Head of caudate nucleus (tissue), 42 donors: ENCODE results near the gene YWHAG.
A peak's percentile ranks its signal among the peaks of the same experiment; 100 is the strongest.
"Not testable (repeated sequence)": the region's sequence is repeated elsewhere in the genome, so short reads cannot be mapped to it uniquely, and the experiment has no call there.

ENCODE experiments used
- DNase-seq, 42 donors: peaks; one replicate each; pipeline versions ENCODE4 v3.0.0 to v3.0.0-alpha.2; 2020 to 2021; ENCODE audit warnings: mixed read lengths in 7 of 42
- intact Hi-C: fragments of 100-400 bp; cut with DNase I; formaldehyde crosslinking; loops from one replicate; pipeline ENCODE4 v1.15.0; 2022

Gene YWHAG

DNA sequence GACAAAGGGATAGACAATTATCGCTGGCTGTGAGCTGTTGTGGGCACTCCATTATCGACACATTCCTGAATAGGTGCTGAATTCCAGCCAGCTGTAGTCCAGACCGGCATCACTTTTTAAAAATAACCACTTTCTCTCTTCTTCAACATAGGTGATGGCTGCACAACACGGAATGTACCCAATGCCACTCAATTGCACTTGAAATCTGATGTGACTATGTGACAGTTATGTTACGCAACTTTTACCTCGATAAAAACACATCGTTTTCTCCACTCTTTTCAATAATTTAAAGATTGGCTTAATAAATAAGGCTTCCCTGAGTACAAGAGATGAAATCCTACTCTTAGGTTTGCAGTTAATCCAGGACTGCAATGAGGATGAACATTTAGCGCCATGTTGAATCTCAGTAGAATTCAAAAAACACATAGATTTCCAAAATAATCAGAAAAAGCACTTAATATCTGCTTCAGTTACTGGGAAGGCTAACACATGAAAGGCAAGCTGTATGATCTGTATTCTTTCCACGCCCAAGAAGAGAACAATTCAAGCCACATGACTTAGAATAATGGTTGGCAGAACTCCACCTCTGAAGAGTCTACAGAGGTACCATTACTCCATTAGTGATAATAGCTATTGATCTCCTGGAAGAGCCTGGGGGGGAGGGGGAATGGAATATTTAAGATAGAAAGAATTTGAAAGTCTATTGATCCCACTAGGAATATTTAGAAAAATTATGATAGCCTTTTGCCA lies 3.6 kb downstream of the YWHAG start:
- peak in 8 of 42 donors; percentile 28 to 79 (median 42) for DNase-seq
- intact Hi-C loops: no loop called here

- intact Hi-C loops: no loop called here
- no peak for DNase-seq
Observed at GRCh38 chr7:76354516-76354915, 4.3 kb downstream of the YWHAG start.

- DNase-seq: no peak
- intact Hi-C loops: no loop called here
Observed at GRCh38 chr7:76353744-76354143, 5.0 kb downstream of the YWHAG start.

DNA sequence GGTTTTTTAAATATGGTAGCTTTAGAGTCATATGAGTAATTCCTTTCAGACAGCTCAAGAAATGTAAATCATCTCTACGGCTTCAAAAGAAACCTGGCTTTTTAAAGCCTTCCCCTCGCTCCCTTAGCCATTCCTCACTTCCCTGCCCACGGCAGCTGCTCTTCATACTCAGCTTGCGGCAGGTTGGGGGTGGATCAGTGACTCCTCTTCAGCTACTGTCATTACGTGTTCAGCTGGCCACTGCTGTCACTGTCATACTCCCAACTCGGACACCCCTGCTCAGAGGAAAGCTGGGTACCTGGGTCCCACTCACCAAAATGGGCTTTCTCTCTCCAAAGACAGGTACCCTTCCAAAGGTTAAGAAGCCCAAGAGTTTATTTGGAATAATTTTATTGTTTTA lies 6.6 kb downstream of the YWHAG start:
- intact Hi-C loops: no loop called here
- peak in 35 of 42 donors; percentile 15 to 88 (median 54) for DNase-seq

DNA sequence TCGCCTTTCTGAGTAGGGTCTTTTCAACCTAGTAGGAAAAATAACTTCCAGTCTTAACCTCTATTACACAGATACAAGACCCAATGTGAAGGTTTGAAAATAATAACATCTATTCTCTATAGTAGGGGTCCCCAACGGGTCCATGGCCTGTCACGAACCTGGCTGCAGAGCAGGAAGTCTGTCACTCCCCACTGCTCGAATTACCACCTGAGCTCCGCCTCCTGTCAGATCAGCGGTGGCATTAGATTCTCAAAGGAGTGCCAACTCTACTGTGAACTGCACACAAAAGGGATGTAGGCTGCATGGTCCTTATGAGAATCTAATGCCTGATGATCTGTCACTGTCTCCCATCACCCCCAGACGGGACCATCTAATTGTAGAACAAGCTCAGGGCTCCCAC lies 7.4 kb downstream of the YWHAG start:
- intact Hi-C loops: no loop called here
- no peak for DNase-seq

DNA sequence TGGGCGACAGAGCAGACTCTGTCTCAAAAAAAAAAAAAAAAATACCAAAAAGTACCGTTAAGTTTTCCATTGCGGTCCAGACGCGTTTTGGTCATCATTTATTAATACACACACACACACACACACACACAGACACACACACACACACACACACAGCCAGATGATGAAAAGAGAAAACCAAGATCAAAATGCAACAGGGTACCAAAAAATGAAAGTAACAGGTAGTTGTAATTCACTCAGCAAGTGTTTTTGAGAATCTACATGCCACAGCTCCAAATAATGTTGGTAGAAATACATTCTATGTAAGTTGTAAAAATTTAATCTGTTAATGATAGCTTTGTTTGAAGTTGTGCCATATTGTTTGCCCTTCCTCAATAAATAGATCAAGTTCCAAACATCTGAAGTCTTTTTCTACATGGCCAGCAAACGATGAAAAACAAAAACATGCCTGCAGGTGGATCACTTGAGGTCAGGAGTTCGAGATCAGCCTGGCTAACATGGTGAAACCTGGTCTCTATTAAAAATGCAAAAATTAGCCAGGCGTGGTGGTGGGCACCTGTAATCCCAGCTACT lies 9.4 kb downstream of the YWHAG start:
- no peak for DNase-seq
- intact Hi-C loops: no loop called here

- DNase-seq: no peak
- intact Hi-C loops: no loop called here
Observed at GRCh38 chr7:76347710-76348109, 11.1 kb downstream of the YWHAG start.

DNA sequence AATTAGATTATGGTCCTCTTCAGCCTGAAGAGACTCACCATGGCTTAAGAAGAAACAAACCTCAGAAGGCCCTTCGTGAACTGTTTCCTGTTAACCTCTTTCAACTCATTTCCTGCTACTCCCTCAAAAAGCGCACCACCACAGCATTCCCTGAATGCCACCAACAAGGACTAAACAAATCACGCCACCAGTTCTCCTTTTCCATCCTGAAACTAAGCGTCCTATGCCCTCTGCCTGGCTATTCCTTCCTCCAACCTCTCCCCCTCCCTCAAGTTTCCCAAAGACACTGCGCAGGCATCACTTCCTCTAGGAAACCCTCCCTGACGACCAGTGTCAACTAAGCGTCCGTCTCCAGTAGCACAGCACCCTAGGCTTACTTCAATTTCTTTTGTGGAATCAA lies 12.0 kb downstream of the YWHAG start:
- intact Hi-C loops: no loop called here
- no peak for DNase-seq

- peak in 1 of 42 donors; percentile 7 for DNase-seq
- intact Hi-C loops: no loop called here
Observed at GRCh38 chr7:76346097-76346496, 12.7 kb downstream of the YWHAG start.

GRCh38 chr7:76343931-76344321 lies 14.9 kb downstream of the YWHAG start:
- no peak for DNase-seq
- intact Hi-C loops: no loop called here

DNA sequence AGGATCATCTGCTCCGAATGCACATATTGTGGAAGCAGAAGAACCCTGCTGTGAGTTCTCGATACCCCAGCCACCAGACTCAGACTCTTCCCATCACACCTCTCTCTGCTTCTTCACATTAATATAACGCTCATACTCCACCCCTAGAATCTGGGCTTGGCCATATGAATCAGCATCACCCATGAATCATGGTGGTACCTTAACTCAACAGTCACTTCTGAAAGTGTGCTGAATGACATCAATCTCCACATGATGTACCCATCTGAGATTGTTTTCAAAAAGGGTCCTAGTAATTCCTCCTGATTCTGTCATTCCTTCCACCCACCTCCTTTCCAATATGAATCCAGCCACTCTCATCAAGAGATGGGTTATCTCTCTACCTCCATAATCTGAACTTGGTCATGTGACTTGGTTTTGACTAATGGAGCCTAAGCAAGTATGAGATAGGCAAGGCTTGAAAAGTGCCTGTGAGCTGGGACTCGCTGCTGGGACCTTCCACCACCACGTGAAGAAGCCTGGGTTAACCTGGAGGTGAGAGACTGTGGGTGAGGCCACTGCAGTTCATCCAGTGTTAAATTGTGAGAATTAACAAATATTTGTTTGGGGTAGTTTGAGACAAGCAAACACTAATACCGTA lies 15.4 kb downstream of the YWHAG start:
- DNase-seq: peak in 1 of 42 donors; percentile 23
- intact Hi-C loops: no loop called here

DNA sequence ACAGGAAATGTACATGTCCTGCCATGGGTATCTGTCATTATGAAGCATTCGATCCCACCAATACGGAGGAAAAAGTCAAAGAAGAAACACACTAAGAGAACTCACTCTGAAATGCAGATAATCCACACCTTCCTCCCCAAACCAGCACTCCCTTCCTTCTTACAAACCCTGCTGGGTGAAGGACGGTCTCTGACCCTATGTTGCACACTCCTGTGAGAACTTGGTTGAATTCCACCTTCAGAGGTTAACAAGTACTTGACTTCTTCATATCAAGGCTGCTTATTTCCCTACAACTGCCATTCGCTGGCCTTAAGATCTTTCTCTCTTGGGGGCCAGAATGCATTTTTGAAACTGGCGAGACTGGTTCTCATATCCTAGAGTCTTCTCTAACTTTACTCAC lies 16.6 kb downstream of the YWHAG start:
- no peak for DNase-seq
- intact Hi-C loops: no loop called here

DNA sequence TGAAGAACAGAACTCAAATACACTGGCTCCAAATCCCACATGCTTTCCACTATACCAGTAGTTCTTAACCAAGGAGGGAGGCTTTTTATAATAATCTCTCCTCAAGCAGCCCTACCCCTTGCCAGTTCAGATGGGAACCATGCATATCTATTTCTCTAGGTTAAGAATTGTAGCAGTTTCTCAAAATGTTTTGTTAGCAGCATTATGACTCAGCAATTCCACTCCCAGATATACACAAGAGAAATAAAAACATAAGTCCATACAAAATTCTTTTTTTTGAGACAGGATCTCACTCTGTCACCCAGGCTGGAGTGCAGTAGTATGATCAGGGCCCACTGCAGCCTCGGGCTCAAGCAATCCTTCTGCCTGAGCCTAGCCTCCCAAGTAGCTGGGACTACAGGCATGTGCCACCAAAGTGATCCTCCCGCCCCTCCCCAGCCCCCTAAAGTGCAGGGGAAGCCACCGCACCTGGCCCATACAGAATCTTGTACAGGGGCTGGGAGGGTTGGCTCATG lies 18.1 kb downstream of the YWHAG start:
- intact Hi-C loops: no loop called here

GRCh38 chr7:76338298-76339084 lies 20.3 kb downstream of the YWHAG start:
- DNase-seq: peak in 12 of 42 donors; percentile 9 to 62 (median 38)
- intact Hi-C loops: no loop called here

More for the DNA sequence above, 18.1 kb downstream of the YWHAG start:
- peak in 2 of 42 donors; percentile 6 to 13 for DNase-seq

DNA sequence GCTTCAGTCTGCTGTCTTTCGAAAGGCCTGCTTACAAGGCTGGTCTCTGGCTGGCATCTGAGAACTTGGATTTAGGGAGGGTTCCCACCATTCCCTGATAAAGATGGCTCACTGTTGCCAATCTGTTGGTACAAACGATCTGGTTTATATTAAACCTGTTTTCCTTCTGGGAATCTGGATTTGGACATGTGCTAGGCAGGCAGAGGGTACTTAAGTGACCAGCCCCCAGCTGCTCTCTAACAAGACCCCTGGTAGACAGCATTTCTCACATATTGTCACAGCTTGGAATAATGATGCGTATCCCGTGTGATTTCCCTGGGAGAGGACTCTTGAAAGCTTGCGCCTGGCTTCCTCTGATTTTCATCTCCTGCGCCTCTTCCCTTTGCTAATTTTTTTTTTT lies 21.6 kb downstream of the YWHAG start:
- intact Hi-C loops: no loop called here

GRCh38 chr7:76336094-76336493 lies 22.7 kb downstream of the YWHAG start:
- peak in 2 of 42 donors; percentile 2 to 5 for DNase-seq
- intact Hi-C loops: no loop called here

More for the DNA sequence above, 21.6 kb downstream of the YWHAG start:
- peak in 2 of 42 donors; percentile 3 to 13 for DNase-seq

DNA sequence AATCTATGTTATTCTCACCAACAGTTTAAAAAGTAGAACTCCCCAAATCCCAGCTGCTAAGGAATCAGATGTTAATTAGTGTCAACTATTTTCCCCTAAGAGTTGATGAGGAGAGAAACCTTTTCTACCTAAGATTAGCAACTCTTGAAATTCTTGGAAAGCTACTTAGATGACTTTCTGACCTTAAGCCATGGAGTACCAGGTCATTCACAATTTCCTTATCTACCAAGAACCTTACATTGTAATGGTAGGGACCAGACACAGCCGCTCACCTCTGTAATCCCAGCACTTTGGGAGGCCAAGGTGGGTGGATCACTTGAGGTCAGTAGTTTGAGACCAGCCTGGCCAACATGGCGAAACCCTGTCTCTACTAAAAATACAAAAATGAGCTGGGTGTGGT lies 23.4 kb downstream of the YWHAG start:
- DNase-seq: peak in 2 of 42 donors; percentile 3 to 6
- intact Hi-C loops: not testable (repeated sequence)

- DNase-seq: peak in 2 of 42 donors; percentile 5 to 12
- intact Hi-C loops: no loop called here
Observed at GRCh38 chr7:76334320-76334967, 24.3 kb downstream of the YWHAG start.
